ENCODE results near the gene PHF11.

GRCh38 chr13:49466292-49466838, 29.4 kb upstream of the PHF11 start:
- TF ChIP-seq CTCF (IDR thresholded peaks at IDR 0.05) (no peak), POLR2A (IDR thresholded peaks at IDR 0.05) (no peak)

Measured in testis (tissue), 2 donors.